Calu3 (cell line): ENCODE measurements around the gene ARSJ. TPM values are rescaled to one million over a fixed set of nuclear protein-coding genes. Genes with fewer than 3 reads are reported as not detected.

Experiments
- BruUV-seq: library from RNA; stranded (reverse); fragments of 400-500 nt; replicated peaks from 2 replicates; lab custom pipeline; 2021; lab: Mats Ljungman, UMichigan
- CTCF ChIA-PET: fragments of 300-600 bp; sonication (Branson Sonifier 250); formaldehyde crosslinking; loops from one replicate; lab custom pipeline; 2022; ENCODE audit warnings: antibody characterized with exemption; lab: Charles Lee
- DNase-seq: peaks from one replicate; pipeline ENCODE4 v3.0.0; 2022
- H3K27ac Mint-ChIP-seq: one replicate; pipeline ENCODE4 v1.8.0; 2022; ENCODE audit warnings: mixed read lengths; ENCODE audit not compliant: unreplicated experiment
- H3K27me3 Mint-ChIP-seq: one replicate; pipeline ENCODE4 v1.8.0; 2022; ENCODE audit warnings: mixed read lengths; ENCODE audit not compliant: unreplicated experiment
- H3K36me3 Mint-ChIP-seq: one replicate; pipeline ENCODE4 v1.8.0; 2022; ENCODE audit warnings: mild to moderate bottlenecking, moderate library complexity, mixed read lengths; ENCODE audit not compliant: insufficient read depth, unreplicated experiment
- H3K4me1 Mint-ChIP-seq: one replicate; pipeline ENCODE4 v1.8.0; 2022; ENCODE audit warnings: mild to moderate bottlenecking, low read depth, mixed read lengths; ENCODE audit not compliant: unreplicated experiment
- H3K4me3 Mint-ChIP-seq: one replicate; pipeline ENCODE4 v1.8.0; 2022; ENCODE audit warnings: mild to moderate bottlenecking, low read depth, moderate library complexity, mixed read lengths; ENCODE audit not compliant: unreplicated experiment
- H3K9me3 Mint-ChIP-seq: one replicate; pipeline ENCODE4 v1.8.0; 2022; ENCODE audit warnings: low read depth, mixed read lengths; ENCODE audit not compliant: unreplicated experiment
- CTCF ChIP-seq: fragments of 200-600 bp; IDR thresholded peaks from one replicate; pipeline ENCODE4 v1.8.0; 2022; ENCODE audit warnings: antibody characterized with exemption; ENCODE audit not compliant: unreplicated experiment
- intact Hi-C: fragments of 100-400 bp; cut with micrococcal nuclease; formaldehyde crosslinking; loops from one replicate; pipeline ENCODE4 v1.10.0; 2022; ENCODE audit not compliant: unreplicated experiment
- total RNA-seq: library from RNA; stranded (reverse); gene quantifications from 2 replicates; pipeline ENCODE4 v1.2.3, GENCODE V29; 2022

The ARSJ gene
- total RNA-seq, 1 experiment from 2014 or later = 12.5 TPM

- BruUV-seq = no TSS peak
- Mint-ChIP-seq H3K27ac (no peak overlapping the region), H3K9me3 (no peaks in the 10 kb centered on the region)
Measured at GRCh38 chr4:113869743-113870375, 109.6 kb downstream of the ARSJ start.

GRCh38 chr4:113866611-113867010, 112.8 kb downstream of the ARSJ start:
- no peak for TF ChIP-seq CTCF
- CTCF ChIA-PET = no interaction called here
- Mint-ChIP-seq H3K36me3 (no peaks in the 10 kb centered on the region), H3K27ac (no peak overlapping the region), H3K4me3 (no peak overlapping the region), H3K9me3 (no peaks in the 10 kb centered on the region), H3K4me1 (no peaks in the 10 kb centered on the region), H3K27me3 (no peaks in the 10 kb centered on the region)
- intact Hi-C loops = no loop called here
- BruUV-seq = no TSS peak
- DNase-seq = no peak

More at GRCh38 chr4:113869743-113870375, 109.6 kb downstream of the ARSJ start:
- no peak for DNase-seq
- Mint-ChIP-seq H3K27me3 (no peaks in the 10 kb centered on the region), H3K36me3 (no peaks in the 10 kb centered on the region), H3K4me3 (no peak overlapping the region), H3K4me1 (no peaks in the 10 kb centered on the region)
- intact Hi-C loops = no loop called here
- CTCF ChIA-PET = no interaction called here
- TF ChIP-seq CTCF = no peak

GRCh38 chr4:113858924-113859323, 120.5 kb downstream of the ARSJ start:
- no peak overlapping the region for H3K27ac Mint-ChIP-seq
- H3K4me3 Mint-ChIP-seq = no peak overlapping the region
- no TSS peak for BruUV-seq
- H3K4me1 Mint-ChIP-seq = no peaks in the 10 kb centered on the region
- TF ChIP-seq CTCF = no peak
- intact Hi-C loops = no loop called here
- H3K9me3 Mint-ChIP-seq = no peaks in the 10 kb centered on the region
- CTCF ChIA-PET = no interaction called here
- no peaks in the 10 kb centered on the region for H3K36me3 Mint-ChIP-seq
- H3K27me3 Mint-ChIP-seq = no peaks in the 10 kb centered on the region
- DNase-seq = no peak

GRCh38 chr4:113851816-113852215, 127.6 kb downstream of the ARSJ start:
- CTCF ChIA-PET = no interaction called here
- H3K4me1 Mint-ChIP-seq = peaks cover 7% of the 10 kb centered on the region
- no peaks in the 10 kb centered on the region for H3K27me3 Mint-ChIP-seq
- H3K4me3 Mint-ChIP-seq = no peak overlapping the region
- intact Hi-C loops = no loop called here
- BruUV-seq = no TSS peak
- no peak for DNase-seq
- H3K36me3 Mint-ChIP-seq = no peaks in the 10 kb centered on the region
- no peak overlapping the region for H3K27ac Mint-ChIP-seq
- no peak for TF ChIP-seq CTCF
- H3K9me3 Mint-ChIP-seq = peaks cover 2% of the 10 kb centered on the region

Other genes with a start within 250 kb of the ARSJ start
- gene CAMK2D, start 217.9 kb downstream of the ARSJ start, total RNA-seq = 22.1 and 28.3 TPM in 2 replicates